ENCODE data around the gene COL4A2. TPM values are rescaled to one million over a fixed set of nuclear protein-coding genes. Genes with fewer than 3 reads are reported as not detected.

Gene COL4A2
- total RNA-seq, 6 donors from 2014 or later = 169 to 458 (median 258) TPM

- Histone ChIP-seq H3K9me3 (no peaks in the 10 kb centered on the region), H3K4me1 (peaks cover 14 to 70% (median 62%) of the 10 kb centered on the region in 4 donors), H3K4me3 (no peak overlapping the region), H3K27me3 (no peaks in the 10 kb centered on the region), H3K36me3 (peaks cover 0 to 7% (median 0%) of the 10 kb centered on the region in 4 donors), H3K27ac (peak overlapping the region; percentile 55 to 76 (median 62))
- WGBS, 2 donors = 75 to 78% methylated on average over 7 of the region's 7 CpGs
- TF ChIP-seq POLR2A (IDR thresholded peaks at IDR 0.05) (no peak), EP300 (IDR thresholded peaks at IDR 0.05) (peak in 1 of 4 donors; percentile 12), CTCF (IDR thresholded peaks at IDR 0.05) (no peak), POLR2AphosphoS5 (IDR thresholded peaks at IDR 0.05) (peak in 1 of 2 donors; percentile 1)
- DNase-seq (no peak), ATAC-seq (ENCODE audit: low FRiP score in 2 of 2) (peak in 1 of 2 donors; percentile 36)
Observed at GRCh38 chr13:110416131-110417025, 109.3 kb downstream of the COL4A2 start.

GRCh38 chr13:110418944-110419343, 111.9 kb downstream of the COL4A2 start:
- ATAC-seq (ENCODE audit: low FRiP score in 2 of 2) (no peak), DNase-seq (no peak)
- Histone ChIP-seq H3K9me3 (no peaks in the 10 kb centered on the region), H3K27me3 (no peaks in the 10 kb centered on the region), H3K4me1 (peaks cover 8 to 50% (median 42%) of the 10 kb centered on the region in 4 donors), H3K4me3 (no peak overlapping the region), H3K36me3 (peaks cover 0 to 7% (median 0%) of the 10 kb centered on the region in 4 donors), H3K27ac (peak overlapping the region; percentile 30 to 76 (median 52))
- no peak for TF ChIP-seq CTCF (IDR thresholded peaks at IDR 0.05)
- peak; percentile 30 to 39 for TF ChIP-seq POLR2AphosphoS5 (IDR thresholded peaks at IDR 0.05)
- 47 to 54% methylated on average over 9 of the region's 9 CpGs for WGBS, 2 donors

GRCh38 chr13:110419381-110419791, 112.3 kb downstream of the COL4A2 start:
- Histone ChIP-seq H3K27ac (peak overlapping the region; percentile 30 to 76 (median 52)), H3K9me3 (no peaks in the 10 kb centered on the region), H3K36me3 (peaks cover 0 to 7% (median 0%) of the 10 kb centered on the region in 4 donors), H3K27me3 (no peaks in the 10 kb centered on the region), H3K4me3 (no peak overlapping the region), H3K4me1 (peaks cover 8 to 50% (median 42%) of the 10 kb centered on the region in 4 donors)
- no peak for DNase-seq
- ATAC-seq (ENCODE audit: low FRiP score in 2 of 2) = no peak
- no peak for TF ChIP-seq CTCF (IDR thresholded peaks at IDR 0.05)
- TF ChIP-seq POLR2A (IDR thresholded peaks at IDR 0.05) = no peak
- TF ChIP-seq POLR2AphosphoS5 (IDR thresholded peaks at IDR 0.05) = no peak
- no peak for TF ChIP-seq EP300 (IDR thresholded peaks at IDR 0.05)
- 72 to 82% methylated on average over 14 of the region's 14 CpGs for WGBS, 2 donors

GRCh38 chr13:110419946-110420345, 112.9 kb downstream of the COL4A2 start:
- DNase-seq (no peak), ATAC-seq (ENCODE audit: low FRiP score in 2 of 2) (no peak)
- Histone ChIP-seq H3K4me1 (peaks cover 8 to 50% (median 42%) of the 10 kb centered on the region in 4 donors), H3K36me3 (peaks cover 0 to 12% (median 0%) of the 10 kb centered on the region in 4 donors), H3K9me3 (no peaks in the 10 kb centered on the region), H3K27ac (peak overlapping the region; percentile 30 to 76 (median 52)), H3K4me3 (no peak overlapping the region), H3K27me3 (no peaks in the 10 kb centered on the region)
- no peak for TF ChIP-seq CTCF (IDR thresholded peaks at IDR 0.05)
- TF ChIP-seq POLR2AphosphoS5 (IDR thresholded peaks at IDR 0.05) = no peak
- TF ChIP-seq EP300 (IDR thresholded peaks at IDR 0.05) = no peak
- no peak for TF ChIP-seq POLR2A (IDR thresholded peaks at IDR 0.05)
- 87 to 89% methylated on average over 7 of the region's 7 CpGs for WGBS, 2 donors
